ENCODE data around the gene KLHL40.

- TF ChIP-seq PAX8 (IDR thresholded peaks at IDR 0.05) (no peak), ESRRA (IDR thresholded peaks at IDR 0.05; ENCODE audit: low read length) (no peak), POLR2AphosphoS2 (IDR thresholded peaks at IDR 0.05; ENCODE audit: low read depth, low read length) (no peak)
- TF ChIP-seq, protein P1, sequence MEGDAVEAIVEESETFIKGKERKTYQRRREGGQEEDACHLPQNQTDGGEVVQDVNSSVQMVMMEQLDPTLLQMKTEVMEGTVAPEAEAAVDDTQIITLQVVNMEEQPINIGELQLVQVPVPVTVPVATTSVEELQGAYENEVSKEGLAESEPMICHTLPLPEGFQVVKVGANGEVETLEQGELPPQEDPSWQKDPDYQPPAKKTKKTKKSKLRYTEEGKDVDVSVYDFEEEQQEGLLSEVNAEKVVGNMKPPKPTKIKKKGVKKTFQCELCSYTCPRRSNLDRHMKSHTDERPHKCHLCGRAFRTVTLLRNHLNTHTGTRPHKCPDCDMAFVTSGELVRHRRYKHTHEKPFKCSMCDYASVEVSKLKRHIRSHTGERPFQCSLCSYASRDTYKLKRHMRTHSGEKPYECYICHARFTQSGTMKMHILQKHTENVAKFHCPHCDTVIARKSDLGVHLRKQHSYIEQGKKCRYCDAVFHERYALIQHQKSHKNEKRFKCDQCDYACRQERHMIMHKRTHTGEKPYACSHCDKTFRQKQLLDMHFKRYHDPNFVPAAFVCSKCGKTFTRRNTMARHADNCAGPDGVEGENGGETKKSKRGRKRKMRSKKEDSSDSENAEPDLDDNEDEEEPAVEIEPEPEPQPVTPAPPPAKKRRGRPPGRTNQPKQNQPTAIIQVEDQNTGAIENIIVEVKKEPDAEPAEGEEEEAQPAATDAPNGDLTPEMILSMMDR (IDR thresholded peaks at IDR 0.05 in 2 of 3, conservative IDR thresholded peaks at IDR 0.05 in 1 of 3; ENCODE audit: control insufficient read depth in 2 of 3, extremely low read depth in 1 of 3, insufficient read depth in 1 of 3, low read depth in 3 of 3, low read length in 3 of 3), result no peak
- TF ChIP-seq, protein P2, sequence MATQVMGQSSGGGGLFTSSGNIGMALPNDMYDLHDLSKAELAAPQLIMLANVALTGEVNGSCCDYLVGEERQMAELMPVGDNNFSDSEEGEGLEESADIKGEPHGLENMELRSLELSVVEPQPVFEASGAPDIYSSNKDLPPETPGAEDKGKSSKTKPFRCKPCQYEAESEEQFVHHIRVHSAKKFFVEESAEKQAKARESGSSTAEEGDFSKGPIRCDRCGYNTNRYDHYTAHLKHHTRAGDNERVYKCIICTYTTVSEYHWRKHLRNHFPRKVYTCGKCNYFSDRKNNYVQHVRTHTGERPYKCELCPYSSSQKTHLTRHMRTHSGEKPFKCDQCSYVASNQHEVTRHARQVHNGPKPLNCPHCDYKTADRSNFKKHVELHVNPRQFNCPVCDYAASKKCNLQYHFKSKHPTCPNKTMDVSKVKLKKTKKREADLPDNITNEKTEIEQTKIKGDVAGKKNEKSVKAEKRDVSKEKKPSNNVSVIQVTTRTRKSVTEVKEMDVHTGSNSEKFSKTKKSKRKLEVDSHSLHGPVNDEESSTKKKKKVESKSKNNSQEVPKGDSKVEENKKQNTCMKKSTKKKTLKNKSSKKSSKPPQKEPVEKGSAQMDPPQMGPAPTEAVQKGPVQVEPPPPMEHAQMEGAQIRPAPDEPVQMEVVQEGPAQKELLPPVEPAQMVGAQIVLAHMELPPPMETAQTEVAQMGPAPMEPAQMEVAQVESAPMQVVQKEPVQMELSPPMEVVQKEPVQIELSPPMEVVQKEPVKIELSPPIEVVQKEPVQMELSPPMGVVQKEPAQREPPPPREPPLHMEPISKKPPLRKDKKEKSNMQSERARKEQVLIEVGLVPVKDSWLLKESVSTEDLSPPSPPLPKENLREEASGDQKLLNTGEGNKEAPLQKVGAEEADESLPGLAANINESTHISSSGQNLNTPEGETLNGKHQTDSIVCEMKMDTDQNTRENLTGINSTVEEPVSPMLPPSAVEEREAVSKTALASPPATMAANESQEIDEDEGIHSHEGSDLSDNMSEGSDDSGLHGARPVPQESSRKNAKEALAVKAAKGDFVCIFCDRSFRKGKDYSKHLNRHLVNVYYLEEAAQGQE (IDR thresholded peaks at IDR 0.05; ENCODE audit: low read depth, low read length), result no peak
Observed at GRCh38 chr3:42719002-42719401, 33.7 kb downstream of the KLHL40 start.
